GM12878 (cell line): ENCODE measurements around the gene IPO8. TPM values are rescaled to one million over a fixed set of nuclear protein-coding genes. Genes with fewer than 3 reads are reported as not detected.

ENCODE experiments used
- ATAC-seq: fragments of 200-7000 bp; cut with Tn5 transposase; 3 replicates; pipeline ENCODE4 v1.9.1; 2020; ENCODE audit warnings: mild to moderate bottlenecking, moderate library complexity
- BruUV-seq: library from RNA; stranded (reverse); fragments of 400-500 nt; replicated peaks from 2 replicates; lab custom pipeline; 2021; lab: Mats Ljungman, UMichigan
- CTCF ChIA-PET: fragments of 300-600 bp; sonication (Branson Sonifier 250); formaldehyde crosslinking; extraction: SDS; loops from one replicate; lab custom pipeline; 2021; ENCODE audit warnings: inconsistent platforms; lab: Yijun Ruan, JAX
- POLR2A ChIA-PET: fragments of 350-600 bp; formaldehyde crosslinking; extraction: SDS; loops from one replicate; lab custom pipeline; 2021; ENCODE audit warnings: inconsistent platforms; lab: Charles Lee
- RAD21 ChIA-PET: fragments of 300-600 bp; sonication (Branson Sonifier 250); formaldehyde crosslinking; loops from one replicate; lab custom pipeline; 2023; ENCODE audit warnings: antibody characterized with exemption; ENCODE audit not compliant: unreplicated experiment; lab: Charles Lee
- SMC1A ChIA-PET: fragments of 300-600 bp; sonication (Branson Sonifier 250); formaldehyde crosslinking; loops from one replicate; lab custom pipeline; 2023; ENCODE audit not compliant: unreplicated experiment, uncharacterized antibody; lab: Charles Lee
- DNase-seq: peaks from one replicate; pipeline ENCODE4 v3.0.0-alpha.2; 2011; ENCODE audit warnings: low read depth, low spot score
- FAIRE-seq: peaks from 3 replicates; lab custom pipeline; 2011; peaks lifted over from hg19 to GRCh38; lab: Jason Lieb, UNC
- H2AFZ ChIP-seq: 2 replicates; pipeline ENCODE4 v1.6.0; 2011; ENCODE audit warnings: low read depth, low read length, control low read depth; ENCODE audit not compliant: control insufficient read depth
- H3K27ac ChIP-seq: 2 replicates; pipeline ENCODE4 v1.5.1; 2011; ENCODE audit warnings: control low read depth; ENCODE audit not compliant: control insufficient read depth, insufficient read depth
- H3K27me3 ChIP-seq, 2 experiments: replicated peaks in 1 of 2; 2 replicates each; pipeline versions ENCODE4 v1.6.0 to v1.6.1; 2011; ENCODE audit warnings: low read length in 1 of 2; ENCODE audit not compliant: control insufficient read depth in 2 of 2, insufficient read depth in 2 of 2
- H3K36me3 ChIP-seq, 2 experiments: 2 replicates each; pipeline ENCODE4 v1.5.1; 2011; ENCODE audit warnings: low read length in 1 of 2; ENCODE audit not compliant: control insufficient read depth in 2 of 2, insufficient read depth in 2 of 2
- H3K4me1 ChIP-seq: 2 replicates; pipeline ENCODE4 v1.6.1; 2011; ENCODE audit warnings: mild to moderate bottlenecking, low read length, moderate library complexity, mixed read lengths; ENCODE audit not compliant: control insufficient read depth, insufficient read depth
- H3K4me2 ChIP-seq: 2 replicates; pipeline ENCODE4 v1.6.0; 2011; ENCODE audit warnings: control low read depth; ENCODE audit not compliant: control insufficient read depth, insufficient read depth
- H3K4me3 ChIP-seq: fragments of 200-600 bp; sonication (generic); 2 replicates; pipeline ENCODE4 v1.5.1; 2016
- H3K79me2 ChIP-seq: 2 replicates; pipeline ENCODE4 v1.6.0; 2011; ENCODE audit warnings: low read length; ENCODE audit not compliant: control insufficient read depth, insufficient read depth
- H3K9ac ChIP-seq: 2 replicates; pipeline ENCODE4 v1.8.0; 2011; ENCODE audit warnings: low read length, control low read depth, mixed read lengths; ENCODE audit not compliant: control insufficient read depth, insufficient read depth
- H3K9me3 ChIP-seq: replicated peaks from 3 replicates; pipeline ENCODE4 v1.5.1; 2011; ENCODE audit warnings: mild to moderate bottlenecking, low read length; ENCODE audit not compliant: control insufficient read depth, insufficient read depth
- H4K20me1 ChIP-seq: 2 replicates; pipeline ENCODE4 v1.6.0; 2011; ENCODE audit not compliant: control insufficient read depth, insufficient read depth
- BCL3 ChIP-seq: IDR thresholded peaks from 2 replicates; pipeline ENCODE4 v1.6.1; 2011; ENCODE audit warnings: borderline replicate concordance, low read depth, mild to moderate bottlenecking, moderate library complexity, low read length; ENCODE audit not compliant: insufficient read depth, poor library complexity, severe bottlenecking
- BHLHE40 ChIP-seq, 2 experiments: fragments of 450-650 bp in 1 of 2; IDR thresholded peaks; 2 replicates each; pipeline ENCODE4 v1.6.1; 2011 to 2017; ENCODE audit warnings: low read depth in 2 of 2, borderline replicate concordance in 1 of 2, improper control_type of control experiment in 1 of 2, low read length in 1 of 2, mild to moderate bottlenecking in 1 of 2
- CEBPB ChIP-seq, 2 experiments: fragments of 150-350 bp in 1 of 2; IDR thresholded peaks; 2 replicates each; pipeline ENCODE4 v1.6.1; 2012 to 2014; ENCODE audit warnings: low read depth in 2 of 2, low read length in 2 of 2, borderline replicate concordance in 1 of 2, inconsistent platforms in 1 of 2
- CHD2 ChIP-seq: IDR thresholded peaks from 2 replicates; pipeline ENCODE4 v1.6.1; 2011; ENCODE audit warnings: low read depth, low read length, improper control_type of control experiment, borderline replicate concordance
- EZH2 ChIP-seq: IDR thresholded peaks from 2 replicates; pipeline ENCODE4 v1.6.1; 2012; ENCODE audit warnings: low read depth, mild to moderate bottlenecking, control low read depth, inconsistent platforms, low read length, borderline replicate concordance; ENCODE audit not compliant: control insufficient read depth
- FOXK2 ChIP-seq: fragments of 450-650 bp; IDR thresholded peaks from 2 replicates; pipeline ENCODE4 v1.6.1; 2017; ENCODE audit warnings: mild to moderate bottlenecking, moderate library complexity
- JUND ChIP-seq: IDR thresholded peaks from 2 replicates; pipeline ENCODE4 v1.6.1; 2012; ENCODE audit warnings: low read depth, mild to moderate bottlenecking, low read length, improper control_type of control experiment, moderate library complexity
- MEF2B ChIP-seq: fragments of 450-650 bp; IDR thresholded peaks from 2 replicates; pipeline ENCODE4 v1.6.1; 2018; ENCODE audit warnings: mild to moderate bottlenecking, moderate library complexity; ENCODE audit not compliant: partially characterized antibody, poor library complexity, severe bottlenecking
- PKNOX1 ChIP-seq: fragments of 450-650 bp; IDR thresholded peaks from 2 replicates; pipeline ENCODE4 v1.6.1; 2016; ENCODE audit warnings: mild to moderate bottlenecking
- RAD51 ChIP-seq: fragments of 450-650 bp; IDR thresholded peaks from 2 replicates; pipeline ENCODE4 v1.6.1; 2016; ENCODE audit warnings: moderate library complexity, mild to moderate bottlenecking, inconsistent platforms
- RB1 ChIP-seq: fragments of 450-650 bp; formaldehyde crosslinking; IDR thresholded peaks from 2 replicates; pipeline ENCODE4 v1.6.1; 2017; ENCODE audit warnings: mild to moderate bottlenecking, borderline replicate concordance
- RFX5 ChIP-seq: IDR thresholded peaks from 2 replicates; pipeline ENCODE4 v1.6.1; 2011; ENCODE audit warnings: low read depth, low read length, improper control_type of control experiment
- RUNX3 ChIP-seq: IDR thresholded peaks from 2 replicates; pipeline ENCODE4 v1.6.1; 2012; ENCODE audit warnings: low read length, inconsistent platforms
- SIX5 ChIP-seq: IDR thresholded peaks from 2 replicates; pipeline ENCODE4 v1.6.1; 2011; ENCODE audit warnings: mild to moderate bottlenecking, low read depth, low read length, moderate library complexity; ENCODE audit not compliant: severe bottlenecking
- SKIL ChIP-seq: fragments of 450-650 bp; IDR thresholded peaks from 2 replicates; pipeline ENCODE4 v1.6.1; 2017; ENCODE audit warnings: mild to moderate bottlenecking, low read depth, inconsistent platforms; ENCODE audit not compliant: poor library complexity, severe bottlenecking
- SUPT20H ChIP-seq: IDR thresholded peaks from 2 replicates; pipeline ENCODE4 v1.6.1; 2011; ENCODE audit warnings: low read depth, mild to moderate bottlenecking, low read length, moderate library complexity, borderline replicate concordance; ENCODE audit not compliant: control insufficient read depth
- TCF3 ChIP-seq: IDR thresholded peaks from 2 replicates; pipeline ENCODE4 v1.6.1; 2012; ENCODE audit warnings: low read depth, mild to moderate bottlenecking, low read length, borderline replicate concordance; ENCODE audit not compliant: insufficient read depth
- YY1 ChIP-seq: IDR thresholded peaks from 2 replicates; pipeline ENCODE4 v1.6.1; 2011; ENCODE audit warnings: low read depth, mild to moderate bottlenecking, low read length
- ZNF217 ChIP-seq: fragments of 450-650 bp; IDR thresholded peaks from 2 replicates; pipeline ENCODE4 v1.6.1; 2017; ENCODE audit warnings: antibody characterized with exemption, mild to moderate bottlenecking
- ZNF24 ChIP-seq: fragments of 450-650 bp; IDR thresholded peaks from 2 replicates; pipeline ENCODE4 v1.6.1; 2017; ENCODE audit warnings: antibody characterized with exemption, mild to moderate bottlenecking
- WGBS: methylation state at CpG from one replicate; pipeline ENCODE4 v1.1.6; 2016; ENCODE audit warnings: low lambda C conversion rate; ENCODE audit not compliant: insufficient replicate concordance, insufficient coverage; ENCODE audit errors: missing lambda C conversion rate; 5-methylcytosine and 5-hydroxymethylcytosine counted together
- in situ Hi-C: fragments of 300-500 bp; cut with MboI; formaldehyde crosslinking; loops from 9 replicates; pipeline ENCODE4 v1.14.3; 2018; ENCODE audit warnings: mixed read lengths
- intact Hi-C: fragments of 100-400 bp; cut with micrococcal nuclease; formaldehyde crosslinking; loops from one replicate; pipeline ENCODE4 v1.14.2; 2022; ENCODE audit not compliant: unreplicated experiment
- polyA plus RNA-seq, 11 experiments: library from polyadenylated mRNA; depleted of rRNA in 4 of 11; unstranded in 6 of 11; stranded (reverse) in 5 of 11; fragments of >200 nt; fragmentation: Nextera tagmentation in 4 of 11; fragmentation: Illumina TruSeq in 1 of 11; extraction: Ambion mirVana in 4 of 11; extraction: Trizol in 1 of 11; gene quantifications; 1 replicate in 1 of 11; 2 replicates in 10 of 11; pipeline versions ENCODE4 v1.2.1 to v1.2.3, GENCODE V29; 2011 to 2016; ENCODE audit warnings: inconsistent platforms in 2 of 11, missing spikeins in 2 of 11, low read depth in 1 of 11
- total RNA-seq, 4 experiments: library from RNA; depleted of rRNA in 3 of 4; stranded (reverse); fragments of >200 nt in 3 of 4; fragmentation: Illumina TruSeq in 1 of 4; extraction: Trizol in 1 of 4; gene quantifications; 2 replicates each; pipeline versions ENCODE4 v1.2.1 to v1.2.3, GENCODE V29; 2013 to 2021

IPO8 gene
- total and polyA plus RNA-seq, 10 of the 15 experiments (the other 5 are each of a cell fraction or from before 2014, with no cell fraction given): 6.9 to 38.5 (median 15.1) TPM

- WGBS: 91% methylated on average over 2 of the region's 2 CpGs
- no peak for DNase-seq
- FAIRE-seq: no peak
These were observed 34.3 kb upstream of the IPO8 start for GRCh38 chr12:30730011-30730410.

GRCh38 chr12:30729547-30729946, 33.9 kb upstream of the IPO8 start:
- H3K9ac ChIP-seq: no peak overlapping the region
- BruUV-seq: no TSS peak
- DNase-seq (no peak), ATAC-seq (no peak), FAIRE-seq (no peak)
- POLR2A ChIA-PET: no interaction called here
- 0 out of 4 replicates have a peak, but pooled peaks cover 0 to 4% of the 10 kb centered on the region in 2 experiments for H3K36me3 ChIP-seq
- 87% methylated on average over 4 of the region's 4 CpGs for WGBS
- H3K9me3 ChIP-seq: no peaks in the 10 kb centered on the region
- no peak overlapping the region for H3K27ac ChIP-seq
- in situ Hi-C loops: no loop called here
- H3K79me2 ChIP-seq: no peaks in the 10 kb centered on the region
- SMC1A ChIA-PET: interaction anchor here (1.3 kb wide), 1 partner anchor 9 kb away, joined by 3 read pairs; no protein-coding TSS in a partner anchor
- H3K4me3 ChIP-seq: no peak overlapping the region
- intact Hi-C loops: no loop called here
- RAD21 ChIA-PET: no interaction called here
- H3K27me3 ChIP-seq: no peaks in the 10 kb centered on the region
- CTCF ChIA-PET: interaction anchor here (0.9 kb wide), 1 partner anchor 28 kb away, joined by 3 read pairs; no protein-coding TSS in a partner anchor
- H3K4me1 ChIP-seq: no peaks in the 10 kb centered on the region
- no peak overlapping the region for H3K4me2 ChIP-seq
- H4K20me1 ChIP-seq: no peaks in the 10 kb centered on the region
- no peak overlapping the region for H2AFZ ChIP-seq
- TF ChIP-seq RFX5: no peak
- no peak for TF ChIP-seq SKIL
- TF ChIP-seq CEBPB (IDR thresholded peaks at IDR 0.05; ENCODE audit: borderline replicate concordance in 1 of 2, low read depth in 2 of 2, low read length in 2 of 2): no peak
- TF ChIP-seq PKNOX1: no peak
- TF ChIP-seq BCL3: no peak
- TF ChIP-seq RUNX3: no peak
- TF ChIP-seq ZNF24: no peak
- TF ChIP-seq RAD51: no peak

More at GRCh38 chr12:30730011-30730410, 34.3 kb upstream of the IPO8 start:
- no peak overlapping the region for H3K27ac ChIP-seq
- no peak overlapping the region for H2AFZ ChIP-seq
- ATAC-seq: no peak
- H4K20me1 ChIP-seq: no peaks in the 10 kb centered on the region
- 0 out of 4 replicates have a peak, but pooled peaks cover 0 to 4% of the 10 kb centered on the region in 2 experiments for H3K36me3 ChIP-seq
- no peaks in the 10 kb centered on the region for H3K79me2 ChIP-seq
- TF ChIP-seq EZH2 (no peak), FOXK2 (no peak), TCF3 (no peak), SIX5 (no peak), YY1 (no peak), BHLHE40 (IDR thresholded peaks at IDR 0.05; ENCODE audit: borderline replicate concordance in 1 of 2, low read depth in 2 of 2, low read length in 1 of 2) (no peak), CHD2 (no peak), MEF2B (no peak), JUND (no peak), SUPT20H (no peak), RB1 (no peak), ZNF217 (no peak)
- TF ChIP-seq, all 136 proteins: peak for 0
- no peaks in the 10 kb centered on the region for H3K9me3 ChIP-seq
- ChIA-PET POLR2A (no interaction called here), RAD21 (no interaction called here), CTCF (interaction anchor here (0.9 to 1.0 kb wide), 2 partner anchors 16 to 27 kb away, joined by 3 read pairs; no protein-coding TSS in a partner anchor), SMC1A (interaction anchor here (1.3 kb wide), 1 partner anchor 9 kb away, joined by 3 read pairs; no protein-coding TSS in a partner anchor)
- no peak overlapping the region for H3K4me2 ChIP-seq
- intact Hi-C loops: no loop called here
- H3K27me3 ChIP-seq: no peaks in the 10 kb centered on the region
- no TSS peak for BruUV-seq
- H3K9ac ChIP-seq: no peak overlapping the region
- H3K4me1 ChIP-seq: no peaks in the 10 kb centered on the region
- in situ Hi-C loops: no loop called here
- no peak overlapping the region for H3K4me3 ChIP-seq
